CD4-positive, alpha-beta T cell (primary cell): ENCODE results near the gene JARID2. TPM values are rescaled to one million over a fixed set of nuclear protein-coding genes. Genes with fewer than 3 reads are reported as not detected.

Experiments used
- ATAC-seq: fragments of 200-7000 bp; cut with Tn5 transposase; one replicate; pipeline ENCODE4 v1.10.0; 2022; ENCODE audit warnings: mild to moderate bottlenecking; ENCODE audit not compliant: poor library complexity
- CTCF ChIA-PET: fragments of 350-600 bp; sonication (Branson Sonifier 250); formaldehyde crosslinking; loops from one replicate; lab custom pipeline; 2021; ENCODE audit warnings: antibody characterized with exemption, inconsistent platforms; lab: Charles Lee
- POLR2A ChIA-PET: fragments of 350-600 bp; sonication (Branson Sonifier 250); formaldehyde crosslinking; loops from one replicate; lab custom pipeline; 2021; ENCODE audit warnings: antibody characterized with exemption, inconsistent platforms; lab: Charles Lee
- DNase-seq, 14 experiments: peaks; one replicate each; pipeline ENCODE4 v3.0.0-alpha.2; 2013 to 2020; ENCODE audit warnings: mixed read lengths in 2 of 14
- H3K27ac ChIP-seq, 2 donors: one replicate each; pipeline versions ENCODE4 v1.5.1 to v1.7.0; 2013; ENCODE audit warnings: low read length in 2 of 2, low read depth in 1 of 2, mild to moderate bottlenecking in 1 of 2
- H3K27me3 ChIP-seq, 2 experiments: 1 replicate in 1 of 2; 2 replicates in 1 of 2; pipeline versions ENCODE4 v1.6.1 to v1.7.0; 2013; ENCODE audit warnings: low read length in 2 of 2, control low read depth in 1 of 2, mild to moderate bottlenecking in 1 of 2, moderate library complexity in 1 of 2; ENCODE audit not compliant: insufficient read depth in 2 of 2, control insufficient read depth in 1 of 2
- H3K36me3 ChIP-seq: one replicate; pipeline ENCODE4 v1.6.1; 2013; ENCODE audit warnings: low read length, control low read depth; ENCODE audit not compliant: insufficient read depth
- H3K4me1 ChIP-seq: one replicate; pipeline ENCODE4 v1.6.1; 2013; ENCODE audit warnings: low read length, control low read depth; ENCODE audit not compliant: insufficient read depth
- H3K4me3 ChIP-seq: one replicate; pipeline ENCODE4 v1.5.1; 2013; ENCODE audit warnings: mild to moderate bottlenecking, low read length, moderate library complexity
- H3K9me3 ChIP-seq, 2 experiments: 1 replicate in 1 of 2; 2 replicates in 1 of 2; pipeline versions ENCODE4 v1.6.1 to v1.7.0; 2013; ENCODE audit warnings: low read length in 2 of 2, mild to moderate bottlenecking in 2 of 2, control low read depth in 1 of 2, moderate library complexity in 1 of 2; ENCODE audit not compliant: control insufficient read depth in 1 of 2, insufficient read depth in 1 of 2
- H3K27ac Mint-ChIP-seq: one replicate; pipeline ENCODE4 v1.8.0; 2020; ENCODE audit warnings: mixed read lengths
- H3K27me3 Mint-ChIP-seq: one replicate; pipeline ENCODE4 v1.8.0; 2021; ENCODE audit warnings: mixed read lengths
- H3K36me3 Mint-ChIP-seq: one replicate; pipeline ENCODE4 v1.8.0; 2021; ENCODE audit warnings: low read depth, mixed read lengths
- H3K4me1 Mint-ChIP-seq: one replicate; pipeline ENCODE4 v1.8.0; 2021; ENCODE audit warnings: low read depth, mixed read lengths
- H3K4me3 Mint-ChIP-seq: one replicate; pipeline ENCODE4 v1.8.0; 2020; ENCODE audit warnings: mild to moderate bottlenecking, mixed read lengths
- H3K9me3 Mint-ChIP-seq: one replicate; pipeline ENCODE4 v1.8.0; 2020; ENCODE audit warnings: mixed read lengths
- intact Hi-C, 2 experiments: fragments of 100-400 bp; cut with DNase I in 1 of 2; cut with micrococcal nuclease in 1 of 2; formaldehyde crosslinking; loops; one replicate each; pipeline versions ENCODE4 v1.15.1 to v1.9.0; 2023 to 2025; cut with DNase I, micrococcal nuclease
- total RNA-seq, 174 experiments: library from RNA in 2 of 174; stranded (reverse) in 2 of 174; gene quantifications; one replicate each; pipeline ENCODE4 v1.2.3 and lab custom pipeline; 2021 to 2026
- TF ChIP-seq, protein P1 (sequence below): fragments of 200-600 bp; IDR thresholded peaks from one replicate; pipeline ENCODE4 v1.8.0; 2022; ENCODE audit warnings: antibody characterized with exemption, mild to moderate bottlenecking

Gene JARID2
- total RNA-seq, 2 experiments from 2014 or later, result 32.0 to 33.0 TPM

DNA sequence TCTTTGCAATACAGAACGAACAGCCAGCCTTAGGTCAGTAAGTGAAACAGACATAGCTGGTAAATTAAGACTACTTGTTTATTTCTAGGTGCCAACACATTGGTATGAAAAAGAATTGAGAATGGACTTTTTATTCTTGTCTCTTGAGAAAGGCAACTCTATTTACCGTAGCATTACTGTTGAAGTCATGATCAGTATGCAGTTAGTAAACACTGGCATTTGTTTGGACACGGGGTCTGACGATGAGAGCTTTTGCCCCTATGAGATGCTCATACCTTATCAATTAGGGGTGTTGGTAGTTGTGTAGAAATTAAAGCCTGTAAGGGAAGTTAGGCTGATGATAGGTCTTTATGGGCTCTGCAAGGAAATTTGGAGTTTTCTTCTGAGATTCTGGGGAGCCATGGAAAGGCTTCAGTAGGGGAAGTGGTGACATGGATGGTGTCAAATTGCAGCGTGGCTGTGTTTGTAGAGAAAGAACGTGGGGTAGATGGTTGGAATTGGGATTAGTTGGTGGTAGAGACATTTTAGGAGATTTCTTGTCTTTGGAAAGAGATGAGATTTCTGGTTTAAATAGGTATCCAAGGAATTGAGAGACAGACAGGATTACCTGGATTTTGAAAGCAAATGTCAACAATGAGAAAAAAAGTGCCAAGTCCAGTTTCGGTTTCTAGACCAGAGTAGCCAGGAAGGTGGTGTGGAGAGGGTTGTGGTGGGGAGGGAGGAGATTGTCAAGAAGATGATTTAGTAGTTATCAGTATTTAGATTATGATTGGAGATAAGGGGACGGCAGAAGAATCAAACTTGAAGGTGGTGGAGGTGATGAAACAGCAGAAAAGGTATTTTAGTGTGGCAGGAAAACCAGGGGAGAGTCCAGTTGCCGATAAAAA, 116.6 kb downstream of the JARID2 start:
- H3K9me3 Mint-ChIP-seq, result no peaks in the 10 kb centered on the region
- H3K36me3 Mint-ChIP-seq, result no peaks in the 10 kb centered on the region
- ChIA-PET POLR2A (no interaction called here), CTCF (no interaction called here)
- no peak for DNase-seq
- no peaks in the 10 kb centered on the region for H3K36me3 ChIP-seq
- H3K9me3 ChIP-seq, result no peaks in the 10 kb centered on the region
- H3K4me3 Mint-ChIP-seq, result no peak overlapping the region
- no peak for ATAC-seq
- intact Hi-C loops, result no loop called here
- TF ChIP-seq, protein P1, sequence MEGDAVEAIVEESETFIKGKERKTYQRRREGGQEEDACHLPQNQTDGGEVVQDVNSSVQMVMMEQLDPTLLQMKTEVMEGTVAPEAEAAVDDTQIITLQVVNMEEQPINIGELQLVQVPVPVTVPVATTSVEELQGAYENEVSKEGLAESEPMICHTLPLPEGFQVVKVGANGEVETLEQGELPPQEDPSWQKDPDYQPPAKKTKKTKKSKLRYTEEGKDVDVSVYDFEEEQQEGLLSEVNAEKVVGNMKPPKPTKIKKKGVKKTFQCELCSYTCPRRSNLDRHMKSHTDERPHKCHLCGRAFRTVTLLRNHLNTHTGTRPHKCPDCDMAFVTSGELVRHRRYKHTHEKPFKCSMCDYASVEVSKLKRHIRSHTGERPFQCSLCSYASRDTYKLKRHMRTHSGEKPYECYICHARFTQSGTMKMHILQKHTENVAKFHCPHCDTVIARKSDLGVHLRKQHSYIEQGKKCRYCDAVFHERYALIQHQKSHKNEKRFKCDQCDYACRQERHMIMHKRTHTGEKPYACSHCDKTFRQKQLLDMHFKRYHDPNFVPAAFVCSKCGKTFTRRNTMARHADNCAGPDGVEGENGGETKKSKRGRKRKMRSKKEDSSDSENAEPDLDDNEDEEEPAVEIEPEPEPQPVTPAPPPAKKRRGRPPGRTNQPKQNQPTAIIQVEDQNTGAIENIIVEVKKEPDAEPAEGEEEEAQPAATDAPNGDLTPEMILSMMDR, result no peak
- H3K27me3 ChIP-seq, result no peaks in the 10 kb centered on the region
- no peak overlapping the region for H3K27ac Mint-ChIP-seq
- peaks cover 17% of the 10 kb centered on the region for H3K4me1 ChIP-seq
- no peak overlapping the region for H3K4me3 ChIP-seq
- no peak overlapping the region for H3K27ac ChIP-seq
- H3K4me1 Mint-ChIP-seq, result peaks cover 18% of the 10 kb centered on the region
- no peaks in the 10 kb centered on the region for H3K27me3 Mint-ChIP-seq

DNA sequence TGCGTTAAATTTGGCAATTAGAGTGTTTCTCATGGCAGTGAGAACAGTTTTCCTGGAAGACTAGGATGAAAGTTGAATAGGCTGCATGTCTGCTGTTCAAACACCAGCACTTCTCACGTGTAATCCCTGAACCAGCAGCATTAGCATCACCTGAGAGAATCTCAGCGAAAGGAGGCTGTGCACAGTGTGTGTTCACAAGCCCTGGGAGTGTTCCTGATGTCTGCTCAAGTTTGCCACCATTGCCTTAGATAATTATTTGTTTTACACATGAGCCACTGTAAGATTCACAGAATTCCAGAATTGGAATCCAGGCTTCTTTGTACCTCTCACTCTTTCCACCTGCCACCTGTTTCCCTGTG, 117.3 kb downstream of the JARID2 start:
- H3K9me3 Mint-ChIP-seq, result no peaks in the 10 kb centered on the region
- peaks cover 12% of the 10 kb centered on the region for H3K4me1 Mint-ChIP-seq
- TF ChIP-seq, protein P1, result no peak
- no peak for DNase-seq
- H3K4me3 Mint-ChIP-seq, result no peak overlapping the region
- no peak overlapping the region for H3K27ac ChIP-seq
- POLR2A ChIA-PET, result no interaction called here
- ATAC-seq, result no peak
- H3K36me3 ChIP-seq, result peaks cover 3% of the 10 kb centered on the region
- H3K4me1 ChIP-seq, result peaks cover 20% of the 10 kb centered on the region
- H3K9me3 ChIP-seq, result no peaks in the 10 kb centered on the region
- no peaks in the 10 kb centered on the region for H3K27me3 Mint-ChIP-seq
- CTCF ChIA-PET, result no interaction called here
- intact Hi-C loops, result no loop called here
- no peak overlapping the region for H3K27ac Mint-ChIP-seq
- no peaks in the 10 kb centered on the region for H3K36me3 Mint-ChIP-seq
- H3K27me3 ChIP-seq, result no peaks in the 10 kb centered on the region
- no peak overlapping the region for H3K4me3 ChIP-seq

DNA sequence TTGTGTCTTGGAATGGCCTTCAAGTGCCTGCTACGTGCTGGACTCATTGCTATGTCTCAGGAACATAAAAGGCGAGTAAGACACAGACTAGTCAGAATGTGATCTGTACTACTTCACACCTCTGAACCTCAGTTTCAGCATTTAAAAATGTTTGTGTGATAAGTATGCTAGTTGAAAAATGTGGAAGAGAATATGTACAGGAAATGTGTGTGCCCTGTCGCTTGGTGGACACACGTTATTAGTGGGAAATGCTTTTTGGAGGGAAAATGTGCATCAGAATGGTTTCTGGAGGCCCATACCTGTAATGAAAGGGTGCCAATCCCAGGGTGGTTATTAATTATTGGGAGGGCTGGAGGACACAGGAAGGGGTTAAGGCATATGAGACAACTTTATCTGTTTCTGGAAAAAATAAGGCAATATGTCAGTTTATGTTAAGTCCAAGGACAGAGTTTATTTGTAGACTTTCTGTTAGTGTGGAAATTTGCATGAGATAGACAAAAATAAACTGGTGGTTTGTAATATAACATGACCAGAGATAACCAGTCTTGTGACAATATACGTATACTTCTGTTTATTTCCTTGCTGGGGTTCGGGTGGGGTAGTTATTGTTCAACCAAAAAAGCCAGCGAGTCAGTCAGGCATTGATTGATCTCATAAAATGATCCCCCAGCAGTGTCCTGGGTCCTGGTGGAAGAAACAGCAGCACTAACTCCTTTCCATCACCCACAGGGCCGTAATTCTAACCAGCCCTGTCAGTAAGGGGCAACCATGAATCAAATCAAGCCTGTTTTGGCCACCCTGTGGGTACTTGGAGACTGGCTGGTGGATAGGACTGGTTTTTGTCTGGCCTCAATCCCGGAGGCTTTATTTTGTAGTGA, 117.9 kb downstream of the JARID2 start:
- no peaks in the 10 kb centered on the region for H3K9me3 Mint-ChIP-seq

More for the DNA sequence above, 117.9 kb downstream of the JARID2 start:
- H3K4me3 Mint-ChIP-seq, result no peak overlapping the region
- DNase-seq (no peak), ATAC-seq (no peak)
- H3K27ac Mint-ChIP-seq, result no peak overlapping the region
- TF ChIP-seq, protein P1, result no peak
- ChIA-PET POLR2A (no interaction called here), CTCF (no interaction called here)
- Histone ChIP-seq H3K4me3 (no peak overlapping the region), H3K27me3 (no peaks in the 10 kb centered on the region), H3K9me3 (no peaks in the 10 kb centered on the region), H3K36me3 (peaks cover 3% of the 10 kb centered on the region), H3K4me1 (peaks cover 21% of the 10 kb centered on the region), H3K27ac (no peak overlapping the region)
- H3K36me3 Mint-ChIP-seq, result peaks cover 4% of the 10 kb centered on the region
- intact Hi-C loops, result loop anchor here in 1 of 2 experiments (2.0 kb wide), 1 partner anchor 17 kb away; no protein-coding TSS in a partner anchor
- H3K27me3 Mint-ChIP-seq, result no peaks in the 10 kb centered on the region
- peaks cover 7% of the 10 kb centered on the region for H3K4me1 Mint-ChIP-seq
